ENCODE data around the gene NOL6. TPM values are rescaled to one million over a fixed set of nuclear protein-coding genes. Genes with fewer than 3 reads are reported as not detected.

The NOL6 gene
- total and polyA plus RNA-seq, 2 experiments from 2014 or later, result 25.0 to 58.4 TPM

DNA sequence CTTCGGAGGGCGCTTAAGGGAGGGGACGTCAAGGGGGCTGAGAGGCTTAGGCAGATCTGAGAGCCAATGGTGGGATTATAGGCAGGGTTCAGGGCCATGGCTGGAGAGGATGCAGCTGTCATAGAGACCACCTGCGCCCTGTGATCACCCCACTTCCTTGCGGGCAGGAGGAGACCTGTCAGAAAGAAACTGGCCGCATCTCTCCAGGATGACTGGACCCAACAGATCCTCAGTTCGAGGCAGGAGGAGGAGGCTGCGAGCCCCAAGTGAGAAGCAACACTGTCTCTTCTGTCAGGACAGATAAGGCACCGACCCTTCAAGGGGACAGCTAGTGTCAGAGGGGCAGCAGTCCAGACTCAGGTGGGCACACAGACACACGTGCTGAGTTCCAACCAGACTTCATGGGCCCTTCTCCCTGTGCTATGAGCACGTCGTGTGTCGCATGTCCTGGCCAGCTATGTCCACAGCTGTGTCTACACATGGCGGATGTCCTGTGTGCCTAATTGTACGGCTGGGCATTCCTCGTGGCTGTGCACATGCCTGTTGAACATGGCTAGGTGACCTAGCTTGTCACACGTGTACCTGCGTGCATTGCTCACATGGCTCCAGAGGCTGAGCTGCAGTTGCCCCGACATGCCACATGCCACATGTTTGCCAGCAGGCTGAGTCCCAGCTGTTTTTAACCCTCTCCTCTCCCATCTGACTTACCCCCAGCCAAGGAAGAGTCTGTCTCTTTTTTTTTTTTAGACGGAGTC is 25.7 kb downstream of the NOL6 start:
- Histone ChIP-seq H3K4me3 (peak overlapping the region; percentile 79), H2AFZ (peak overlapping the region; percentile 96), H3F3A (replicated peaks; ENCODE audit: low read depth) (0 out of 2 replicates have a peak, but pooled peaks cover 8% of the 10 kb centered on the region), H3K36me3 (ENCODE audit: insufficient read depth) (no peaks in the 10 kb centered on the region), H4K20me1 (replicated peaks; ENCODE audit: insufficient read depth) (no peaks in the 10 kb centered on the region), H3K79me2 (replicated peaks; ENCODE audit: insufficient read depth) (no peaks in the 10 kb centered on the region), H3K4me1 (ENCODE audit: insufficient read depth) (peaks cover 24% of the 10 kb centered on the region), H3K9me2 (ENCODE audit: insufficient read depth) (no peaks in the 10 kb centered on the region), H3K4me2 (peak overlapping the region; percentile 95), H3K27me3 (ENCODE audit: insufficient read depth) (peaks cover 26% of the 10 kb centered on the region), H3K27ac (ENCODE audit: low read depth) (no peak overlapping the region)
- no peak for DNase-seq (ENCODE audit: low spot score)
- no peaks in the 10 kb centered on the region for H3K9me3 Mint-ChIP-seq
- ATAC-seq, result no peak
- no peak overlapping the region for H3K27ac Mint-ChIP-seq
- H3K4me3 Mint-ChIP-seq, result peak overlapping the region; percentile 80
- peaks cover 42% of the 10 kb centered on the region for H3K4me1 Mint-ChIP-seq
- no peaks in the 10 kb centered on the region for H3K36me3 Mint-ChIP-seq (ENCODE audit: low read depth)
- TF ChIP-seq ZNF114 (CRISPR knock-in tag; IDR thresholded peaks at IDR 0.05) (no peak), EZH2 (IDR thresholded peaks at IDR 0.05; ENCODE audit: low read depth, unreplicated experiment) (no peak), JUNB (IDR thresholded peaks at IDR 0.05; ENCODE audit: unreplicated experiment) (no peak), ZNF331 (CRISPR knock-in tag; IDR thresholded peaks at IDR 0.05; ENCODE audit: low read depth) (no peak), CREB1 (CRISPR knock-in tag; IDR thresholded peaks at IDR 0.05; ENCODE audit: low read depth) (no peak), POLR2AphosphoS5 (IDR thresholded peaks at IDR 0.05; ENCODE audit: low read depth) (no peak), EZH2phosphoT487 (IDR thresholded peaks at IDR 0.05; ENCODE audit: unreplicated experiment) (no peak), STAT1 (IDR thresholded peaks at IDR 0.05; ENCODE audit: unreplicated experiment) (no peak)
- TF ChIP-seq, protein P1, sequence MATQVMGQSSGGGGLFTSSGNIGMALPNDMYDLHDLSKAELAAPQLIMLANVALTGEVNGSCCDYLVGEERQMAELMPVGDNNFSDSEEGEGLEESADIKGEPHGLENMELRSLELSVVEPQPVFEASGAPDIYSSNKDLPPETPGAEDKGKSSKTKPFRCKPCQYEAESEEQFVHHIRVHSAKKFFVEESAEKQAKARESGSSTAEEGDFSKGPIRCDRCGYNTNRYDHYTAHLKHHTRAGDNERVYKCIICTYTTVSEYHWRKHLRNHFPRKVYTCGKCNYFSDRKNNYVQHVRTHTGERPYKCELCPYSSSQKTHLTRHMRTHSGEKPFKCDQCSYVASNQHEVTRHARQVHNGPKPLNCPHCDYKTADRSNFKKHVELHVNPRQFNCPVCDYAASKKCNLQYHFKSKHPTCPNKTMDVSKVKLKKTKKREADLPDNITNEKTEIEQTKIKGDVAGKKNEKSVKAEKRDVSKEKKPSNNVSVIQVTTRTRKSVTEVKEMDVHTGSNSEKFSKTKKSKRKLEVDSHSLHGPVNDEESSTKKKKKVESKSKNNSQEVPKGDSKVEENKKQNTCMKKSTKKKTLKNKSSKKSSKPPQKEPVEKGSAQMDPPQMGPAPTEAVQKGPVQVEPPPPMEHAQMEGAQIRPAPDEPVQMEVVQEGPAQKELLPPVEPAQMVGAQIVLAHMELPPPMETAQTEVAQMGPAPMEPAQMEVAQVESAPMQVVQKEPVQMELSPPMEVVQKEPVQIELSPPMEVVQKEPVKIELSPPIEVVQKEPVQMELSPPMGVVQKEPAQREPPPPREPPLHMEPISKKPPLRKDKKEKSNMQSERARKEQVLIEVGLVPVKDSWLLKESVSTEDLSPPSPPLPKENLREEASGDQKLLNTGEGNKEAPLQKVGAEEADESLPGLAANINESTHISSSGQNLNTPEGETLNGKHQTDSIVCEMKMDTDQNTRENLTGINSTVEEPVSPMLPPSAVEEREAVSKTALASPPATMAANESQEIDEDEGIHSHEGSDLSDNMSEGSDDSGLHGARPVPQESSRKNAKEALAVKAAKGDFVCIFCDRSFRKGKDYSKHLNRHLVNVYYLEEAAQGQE (IDR thresholded peaks at IDR 0.05; ENCODE audit: unreplicated experiment), result no peak
- TF ChIP-seq, protein P2, sequence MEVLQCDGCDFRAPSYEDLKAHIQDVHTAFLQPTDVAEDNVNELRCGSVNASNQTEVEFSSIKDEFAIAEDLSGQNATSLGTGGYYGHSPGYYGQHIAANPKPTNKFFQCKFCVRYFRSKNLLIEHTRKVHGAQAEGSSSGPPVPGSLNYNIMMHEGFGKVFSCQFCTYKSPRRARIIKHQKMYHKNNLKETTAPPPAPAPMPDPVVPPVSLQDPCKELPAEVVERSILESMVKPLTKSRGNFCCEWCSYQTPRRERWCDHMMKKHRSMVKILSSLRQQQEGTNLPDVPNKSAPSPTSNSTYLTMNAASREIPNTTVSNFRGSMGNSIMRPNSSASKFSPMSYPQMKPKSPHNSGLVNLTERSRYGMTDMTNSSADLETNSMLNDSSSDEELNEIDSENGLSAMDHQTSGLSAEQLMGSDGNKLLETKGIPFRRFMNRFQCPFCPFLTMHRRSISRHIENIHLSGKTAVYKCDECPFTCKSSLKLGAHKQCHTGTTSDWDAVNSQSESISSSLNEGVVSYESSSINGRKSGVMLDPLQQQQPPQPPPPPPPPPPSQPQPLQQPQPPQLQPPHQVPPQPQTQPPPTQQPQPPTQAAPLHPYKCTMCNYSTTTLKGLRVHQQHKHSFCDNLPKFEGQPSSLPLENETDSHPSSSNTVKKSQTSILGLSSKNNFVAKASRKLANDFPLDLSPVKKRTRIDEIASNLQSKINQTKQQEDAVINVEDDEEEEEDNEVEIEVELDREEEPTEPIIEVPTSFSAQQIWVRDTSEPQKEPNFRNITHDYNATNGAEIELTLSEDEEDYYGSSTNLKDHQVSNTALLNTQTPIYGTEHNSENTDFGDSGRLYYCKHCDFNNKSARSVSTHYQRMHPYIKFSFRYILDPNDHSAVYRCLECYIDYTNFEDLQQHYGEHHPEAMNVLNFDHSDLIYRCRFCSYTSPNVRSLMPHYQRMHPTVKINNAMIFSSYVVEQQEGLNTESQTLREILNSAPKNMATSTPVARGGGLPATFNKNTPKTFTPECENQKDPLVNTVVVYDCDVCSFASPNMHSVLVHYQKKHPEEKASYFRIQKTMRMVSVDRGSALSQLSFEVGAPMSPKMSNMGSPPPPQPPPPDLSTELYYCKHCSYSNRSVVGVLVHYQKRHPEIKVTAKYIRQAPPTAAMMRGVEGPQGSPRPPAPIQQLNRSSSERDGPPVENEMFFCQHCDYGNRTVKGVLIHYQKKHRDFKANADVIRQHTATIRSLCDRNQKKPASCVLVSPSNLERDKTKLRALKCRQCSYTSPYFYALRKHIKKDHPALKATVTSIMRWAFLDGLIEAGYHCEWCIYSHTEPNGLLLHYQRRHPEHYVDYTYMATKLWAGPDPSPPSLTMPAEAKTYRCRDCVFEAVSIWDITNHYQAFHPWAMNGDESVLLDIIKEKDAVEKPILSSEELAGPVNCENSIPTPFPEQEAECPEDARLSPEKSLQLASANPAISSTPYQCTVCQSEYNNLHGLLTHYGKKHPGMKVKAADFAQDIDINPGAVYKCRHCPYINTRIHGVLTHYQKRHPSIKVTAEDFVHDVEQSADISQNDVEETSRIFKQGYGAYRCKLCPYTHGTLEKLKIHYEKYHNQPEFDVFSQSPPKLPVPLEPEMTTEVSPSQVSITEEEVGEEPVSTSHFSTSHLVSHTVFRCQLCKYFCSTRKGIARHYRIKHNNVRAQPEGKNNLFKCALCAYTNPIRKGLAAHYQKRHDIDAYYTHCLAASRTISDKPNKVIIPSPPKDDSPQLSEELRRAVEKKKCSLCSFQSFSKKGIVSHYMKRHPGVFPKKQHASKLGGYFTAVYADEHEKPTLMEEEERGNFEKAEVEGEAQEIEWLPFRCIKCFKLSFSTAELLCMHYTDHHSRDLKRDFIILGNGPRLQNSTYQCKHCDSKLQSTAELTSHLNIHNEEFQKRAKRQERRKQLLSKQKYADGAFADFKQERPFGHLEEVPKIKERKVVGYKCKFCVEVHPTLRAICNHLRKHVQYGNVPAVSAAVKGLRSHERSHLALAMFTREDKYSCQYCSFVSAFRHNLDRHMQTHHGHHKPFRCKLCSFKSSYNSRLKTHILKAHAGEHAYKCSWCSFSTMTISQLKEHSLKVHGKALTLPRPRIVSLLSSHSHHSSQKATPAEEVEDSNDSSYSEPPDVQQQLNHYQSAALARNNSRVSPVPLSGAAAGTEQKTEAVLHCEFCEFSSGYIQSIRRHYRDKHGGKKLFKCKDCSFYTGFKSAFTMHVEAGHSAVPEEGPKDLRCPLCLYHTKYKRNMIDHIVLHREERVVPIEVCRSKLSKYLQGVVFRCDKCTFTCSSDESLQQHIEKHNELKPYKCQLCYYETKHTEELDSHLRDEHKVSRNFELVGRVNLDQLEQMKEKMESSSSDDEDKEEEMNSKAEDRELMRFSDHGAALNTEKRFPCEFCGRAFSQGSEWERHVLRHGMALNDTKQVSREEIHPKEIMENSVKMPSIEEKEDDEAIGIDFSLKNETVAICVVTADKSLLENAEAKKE (CRISPR knock-in tag; IDR thresholded peaks at IDR 0.05), result no peak
- TF ChIP-seq, protein P3, sequence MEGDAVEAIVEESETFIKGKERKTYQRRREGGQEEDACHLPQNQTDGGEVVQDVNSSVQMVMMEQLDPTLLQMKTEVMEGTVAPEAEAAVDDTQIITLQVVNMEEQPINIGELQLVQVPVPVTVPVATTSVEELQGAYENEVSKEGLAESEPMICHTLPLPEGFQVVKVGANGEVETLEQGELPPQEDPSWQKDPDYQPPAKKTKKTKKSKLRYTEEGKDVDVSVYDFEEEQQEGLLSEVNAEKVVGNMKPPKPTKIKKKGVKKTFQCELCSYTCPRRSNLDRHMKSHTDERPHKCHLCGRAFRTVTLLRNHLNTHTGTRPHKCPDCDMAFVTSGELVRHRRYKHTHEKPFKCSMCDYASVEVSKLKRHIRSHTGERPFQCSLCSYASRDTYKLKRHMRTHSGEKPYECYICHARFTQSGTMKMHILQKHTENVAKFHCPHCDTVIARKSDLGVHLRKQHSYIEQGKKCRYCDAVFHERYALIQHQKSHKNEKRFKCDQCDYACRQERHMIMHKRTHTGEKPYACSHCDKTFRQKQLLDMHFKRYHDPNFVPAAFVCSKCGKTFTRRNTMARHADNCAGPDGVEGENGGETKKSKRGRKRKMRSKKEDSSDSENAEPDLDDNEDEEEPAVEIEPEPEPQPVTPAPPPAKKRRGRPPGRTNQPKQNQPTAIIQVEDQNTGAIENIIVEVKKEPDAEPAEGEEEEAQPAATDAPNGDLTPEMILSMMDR (conservative IDR thresholded peaks at IDR 0.05; ENCODE audit: low read depth in 2 of 2), result no peak
- TF ChIP-seq, protein P4, sequence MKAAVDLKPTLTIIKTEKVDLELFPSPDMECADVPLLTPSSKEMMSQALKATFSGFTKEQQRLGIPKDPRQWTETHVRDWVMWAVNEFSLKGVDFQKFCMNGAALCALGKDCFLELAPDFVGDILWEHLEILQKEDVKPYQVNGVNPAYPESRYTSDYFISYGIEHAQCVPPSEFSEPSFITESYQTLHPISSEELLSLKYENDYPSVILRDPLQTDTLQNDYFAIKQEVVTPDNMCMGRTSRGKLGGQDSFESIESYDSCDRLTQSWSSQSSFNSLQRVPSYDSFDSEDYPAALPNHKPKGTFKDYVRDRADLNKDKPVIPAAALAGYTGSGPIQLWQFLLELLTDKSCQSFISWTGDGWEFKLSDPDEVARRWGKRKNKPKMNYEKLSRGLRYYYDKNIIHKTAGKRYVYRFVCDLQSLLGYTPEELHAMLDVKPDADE (IDR thresholded peaks at IDR 0.05), result no peak
- peaks cover 39% of the 10 kb centered on the region for H3K27me3 Mint-ChIP-seq (ENCODE audit: insufficient read depth, low read depth, poor library complexity)

Measured in GM23338 (cell line).